ENCODE results near the gene HAO1.

Gene HAO1

GRCh38 chr20:7893014-7893730, 47.1 kb downstream of the HAO1 start:
- Histone ChIP-seq H3K9ac (ENCODE audit: low read depth, low read length) (no peak overlapping the region), H3K36me3 (ENCODE audit: control insufficient read depth, insufficient read depth, low read length) (no peaks in the 10 kb centered on the region), H3K4me1 (ENCODE audit: control insufficient read depth, insufficient read depth, low read length) (no peaks in the 10 kb centered on the region), H3K9me3 (ENCODE audit: control insufficient read depth, insufficient read depth, low read length) (no peaks in the 10 kb centered on the region), H3K4me3 (ENCODE audit: low read depth, low read length) (no peak overlapping the region), H3K27ac (ENCODE audit: low read depth, low read length) (no peak overlapping the region), H3K27me3 (ENCODE audit: control insufficient read depth, insufficient read depth, low read length) (no peaks in the 10 kb centered on the region)

- no peaks in the 10 kb centered on the region for H3K27me3 ChIP-seq (ENCODE audit: control insufficient read depth, insufficient read depth, low read length)
- H3K4me1 ChIP-seq (ENCODE audit: control insufficient read depth, insufficient read depth, low read length): no peaks in the 10 kb centered on the region
- H3K36me3 ChIP-seq (ENCODE audit: control insufficient read depth, insufficient read depth, low read length): no peaks in the 10 kb centered on the region
- no peaks in the 10 kb centered on the region for H3K9me3 ChIP-seq (ENCODE audit: control insufficient read depth, insufficient read depth, low read length)
- no peak overlapping the region for H3K4me3 ChIP-seq (ENCODE audit: low read depth, low read length)
- no peak overlapping the region for H3K27ac ChIP-seq (ENCODE audit: low read depth, low read length)
- H3K9ac ChIP-seq (ENCODE audit: low read depth, low read length): no peak overlapping the region
Observed at GRCh38 chr20:7891705-7892104, 48.6 kb downstream of the HAO1 start.

GRCh38 chr20:7889736-7890135, 50.5 kb downstream of the HAO1 start:
- Histone ChIP-seq H3K36me3 (ENCODE audit: control insufficient read depth, insufficient read depth, low read length) (no peaks in the 10 kb centered on the region), H3K4me1 (ENCODE audit: control insufficient read depth, insufficient read depth, low read length) (no peaks in the 10 kb centered on the region), H3K27ac (ENCODE audit: low read depth, low read length) (no peak overlapping the region), H3K9me3 (ENCODE audit: control insufficient read depth, insufficient read depth, low read length) (no peaks in the 10 kb centered on the region), H3K4me3 (ENCODE audit: low read depth, low read length) (no peak overlapping the region), H3K27me3 (ENCODE audit: control insufficient read depth, insufficient read depth, low read length) (no peaks in the 10 kb centered on the region), H3K9ac (ENCODE audit: low read depth, low read length) (no peak overlapping the region)

DNA sequence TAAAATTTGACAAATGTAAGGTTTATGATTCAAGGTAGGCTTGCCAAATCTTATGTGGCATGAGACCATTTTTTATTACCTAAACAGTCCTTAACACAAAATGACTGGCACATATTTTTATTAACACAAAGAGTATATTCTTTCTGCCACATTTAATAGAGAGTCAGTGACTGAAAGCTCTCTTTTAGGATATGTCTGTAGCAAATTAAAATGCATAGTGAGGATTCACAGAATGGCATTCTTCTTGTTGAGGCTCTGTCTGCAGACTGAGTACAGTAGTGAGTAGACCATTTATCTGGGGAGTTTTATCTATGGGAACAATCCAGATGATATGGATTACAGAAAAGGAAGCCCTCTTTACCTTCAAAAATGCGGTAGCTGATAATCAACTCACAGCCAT, 56.5 kb downstream of the HAO1 start:
- H3K27ac ChIP-seq (ENCODE audit: low read depth, low read length): no peak overlapping the region
- H3K27me3 ChIP-seq (ENCODE audit: control insufficient read depth, insufficient read depth, low read length): no peaks in the 10 kb centered on the region
- H3K4me1 ChIP-seq (ENCODE audit: control insufficient read depth, insufficient read depth, low read length): 0 out of 2 replicates have a peak, but pooled peaks cover 3% of the 10 kb centered on the region
- no peaks in the 10 kb centered on the region for H3K36me3 ChIP-seq (ENCODE audit: control insufficient read depth, insufficient read depth, low read length)
- H3K4me3 ChIP-seq (ENCODE audit: low read depth, low read length): no peak overlapping the region
- H3K9me3 ChIP-seq (ENCODE audit: control insufficient read depth, insufficient read depth, low read length): no peaks in the 10 kb centered on the region
- H3K9ac ChIP-seq (ENCODE audit: low read depth, low read length): no peak overlapping the region

- Histone ChIP-seq H3K36me3 (ENCODE audit: control insufficient read depth, insufficient read depth, low read length) (no peaks in the 10 kb centered on the region), H3K27ac (ENCODE audit: low read depth, low read length) (no peak overlapping the region), H3K4me1 (ENCODE audit: control insufficient read depth, insufficient read depth, low read length) (0 out of 2 replicates have a peak, but pooled peaks cover 3% of the 10 kb centered on the region), H3K9ac (ENCODE audit: low read depth, low read length) (no peak overlapping the region), H3K4me3 (ENCODE audit: low read depth, low read length) (no peak overlapping the region), H3K27me3 (ENCODE audit: control insufficient read depth, insufficient read depth, low read length) (no peaks in the 10 kb centered on the region), H3K9me3 (ENCODE audit: control insufficient read depth, insufficient read depth, low read length) (no peaks in the 10 kb centered on the region)
Observed at GRCh38 chr20:7883309-7883708, 56.9 kb downstream of the HAO1 start.

- no peak overlapping the region for H3K9ac ChIP-seq (ENCODE audit: low read depth, low read length)
- H3K9me3 ChIP-seq (ENCODE audit: control insufficient read depth, insufficient read depth, low read length): no peaks in the 10 kb centered on the region
- no peak overlapping the region for H3K4me3 ChIP-seq (ENCODE audit: low read depth, low read length)
- no peaks in the 10 kb centered on the region for H3K27me3 ChIP-seq (ENCODE audit: control insufficient read depth, insufficient read depth, low read length)
- H3K27ac ChIP-seq (ENCODE audit: low read depth, low read length): no peak overlapping the region
- no peaks in the 10 kb centered on the region for H3K36me3 ChIP-seq (ENCODE audit: control insufficient read depth, insufficient read depth, low read length)
- 0 out of 2 replicates have a peak, but pooled peaks cover 3% of the 10 kb centered on the region for H3K4me1 ChIP-seq (ENCODE audit: control insufficient read depth, insufficient read depth, low read length)
Observed at GRCh38 chr20:7882076-7882475, 58.2 kb downstream of the HAO1 start.

DNA sequence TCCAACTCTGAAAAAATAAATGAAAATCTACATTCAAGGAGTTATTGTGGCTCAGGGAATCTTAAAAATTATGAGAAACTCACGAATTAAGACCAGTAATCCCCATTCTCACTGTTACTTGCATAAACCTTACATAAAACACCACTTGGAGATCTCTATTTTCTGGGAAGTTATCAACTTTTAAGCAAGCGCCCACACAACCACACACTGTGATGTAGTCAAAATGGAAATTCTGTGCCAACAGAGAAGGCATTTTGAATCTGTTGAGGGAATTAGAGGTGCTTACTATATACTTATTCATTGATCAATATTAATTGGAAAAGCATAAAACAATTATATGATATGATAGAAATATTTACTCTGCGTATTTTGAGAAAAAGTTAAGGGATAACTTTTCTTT, 58.7 kb downstream of the HAO1 start:
- Histone ChIP-seq H3K4me1 (ENCODE audit: control insufficient read depth, insufficient read depth, low read length) (0 out of 2 replicates have a peak, but pooled peaks cover 3% of the 10 kb centered on the region), H3K9ac (ENCODE audit: low read depth, low read length) (no peak overlapping the region), H3K4me3 (ENCODE audit: low read depth, low read length) (no peak overlapping the region), H3K27me3 (ENCODE audit: control insufficient read depth, insufficient read depth, low read length) (no peaks in the 10 kb centered on the region), H3K36me3 (ENCODE audit: control insufficient read depth, insufficient read depth, low read length) (no peaks in the 10 kb centered on the region), H3K27ac (ENCODE audit: low read depth, low read length) (no peak overlapping the region), H3K9me3 (ENCODE audit: control insufficient read depth, insufficient read depth, low read length) (no peaks in the 10 kb centered on the region)

DNA sequence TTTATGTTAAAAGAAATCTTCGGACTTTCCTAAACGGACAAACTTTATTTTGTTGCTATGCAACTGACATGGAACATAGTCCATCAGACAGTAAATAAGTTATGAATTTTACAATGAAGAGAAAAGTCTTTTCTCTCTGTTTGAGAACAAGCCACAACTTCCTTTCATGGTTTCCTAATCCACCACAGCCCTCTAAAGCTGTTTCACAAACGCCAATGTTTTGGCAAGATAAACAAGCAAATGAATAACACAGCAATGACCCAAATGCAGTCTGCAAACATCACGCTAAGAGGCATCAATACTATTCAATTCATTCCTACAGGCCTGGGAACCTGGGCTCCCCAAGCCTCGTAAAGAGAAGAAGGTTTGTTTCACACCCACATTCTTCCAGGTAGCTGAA, 60.4 kb downstream of the HAO1 start:
- Histone ChIP-seq H3K4me3 (ENCODE audit: low read depth, low read length) (no peak overlapping the region), H3K27ac (ENCODE audit: low read depth, low read length) (no peak overlapping the region), H3K9me3 (ENCODE audit: control insufficient read depth, insufficient read depth, low read length) (no peaks in the 10 kb centered on the region), H3K9ac (ENCODE audit: low read depth, low read length) (no peak overlapping the region), H3K36me3 (ENCODE audit: control insufficient read depth, insufficient read depth, low read length) (no peaks in the 10 kb centered on the region), H3K27me3 (ENCODE audit: control insufficient read depth, insufficient read depth, low read length) (no peaks in the 10 kb centered on the region), H3K4me1 (ENCODE audit: control insufficient read depth, insufficient read depth, low read length) (0 out of 2 replicates have a peak, but pooled peaks cover 3% of the 10 kb centered on the region)

DNA sequence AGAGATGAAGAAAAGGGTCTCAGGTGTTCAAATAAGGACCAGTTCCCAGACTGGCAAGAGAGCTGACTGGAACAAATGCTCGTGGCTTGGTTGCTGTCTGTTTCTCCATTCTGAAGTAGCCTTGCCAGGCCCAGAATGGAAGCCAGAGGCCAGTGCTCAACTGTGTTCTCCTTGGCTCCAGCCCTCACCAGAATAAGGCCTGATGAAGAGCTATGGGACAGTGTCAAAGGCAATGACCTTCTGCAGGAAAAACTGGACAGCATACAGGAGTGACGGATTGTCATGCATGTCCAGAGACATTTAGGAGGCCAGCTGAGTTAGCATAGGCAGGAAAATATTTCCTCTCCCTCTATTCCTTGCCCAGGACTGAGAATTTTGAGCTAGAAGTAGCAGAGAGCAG, 72.2 kb downstream of the HAO1 start:
- Histone ChIP-seq H3K4me1 (ENCODE audit: control insufficient read depth, insufficient read depth, low read length) (no peaks in the 10 kb centered on the region), H3K4me3 (ENCODE audit: low read depth, low read length) (no peak overlapping the region)

DNA sequence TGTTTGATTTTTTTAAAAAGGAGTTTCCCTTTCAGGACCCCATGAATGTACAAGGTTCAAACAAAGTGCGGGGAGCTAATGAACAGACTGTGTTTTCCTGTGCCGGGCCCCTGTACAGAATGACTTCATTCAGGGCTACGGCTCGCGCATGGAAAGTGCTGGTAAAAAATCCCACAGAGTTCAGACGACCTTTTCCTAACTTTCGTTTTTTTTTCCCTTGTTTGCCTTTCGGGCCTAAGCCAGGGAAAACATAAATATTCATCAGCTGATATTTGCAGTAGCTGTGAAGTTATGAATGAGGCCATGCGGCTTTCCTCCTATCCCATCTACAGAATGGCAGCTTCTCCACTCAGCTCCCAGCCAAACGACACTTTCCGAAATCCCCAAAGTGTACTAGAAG, 74.0 kb downstream of the HAO1 start:
- no peaks in the 10 kb centered on the region for H3K36me3 ChIP-seq (ENCODE audit: control insufficient read depth, insufficient read depth, low read length)
- H3K4me3 ChIP-seq (ENCODE audit: low read depth, low read length): no peak overlapping the region
- no peaks in the 10 kb centered on the region for H3K9me3 ChIP-seq (ENCODE audit: control insufficient read depth, insufficient read depth, low read length)
- no peaks in the 10 kb centered on the region for H3K4me1 ChIP-seq (ENCODE audit: control insufficient read depth, insufficient read depth, low read length)
- no peak overlapping the region for H3K27ac ChIP-seq (ENCODE audit: low read depth, low read length)
- H3K27me3 ChIP-seq (ENCODE audit: control insufficient read depth, insufficient read depth, low read length): no peaks in the 10 kb centered on the region
- H3K9ac ChIP-seq (ENCODE audit: low read depth, low read length): no peak overlapping the region

More for the DNA sequence above, 72.2 kb downstream of the HAO1 start:
- Histone ChIP-seq H3K27ac (ENCODE audit: low read depth, low read length) (no peak overlapping the region), H3K9me3 (ENCODE audit: control insufficient read depth, insufficient read depth, low read length) (no peaks in the 10 kb centered on the region), H3K9ac (ENCODE audit: low read depth, low read length) (no peak overlapping the region), H3K27me3 (ENCODE audit: control insufficient read depth, insufficient read depth, low read length) (no peaks in the 10 kb centered on the region), H3K36me3 (ENCODE audit: control insufficient read depth, insufficient read depth, low read length) (no peaks in the 10 kb centered on the region)

- no peaks in the 10 kb centered on the region for H3K27me3 ChIP-seq (ENCODE audit: control insufficient read depth, insufficient read depth, low read length)
- no peak overlapping the region for H3K9ac ChIP-seq (ENCODE audit: low read depth, low read length)
- no peaks in the 10 kb centered on the region for H3K9me3 ChIP-seq (ENCODE audit: control insufficient read depth, insufficient read depth, low read length)
- no peak overlapping the region for H3K4me3 ChIP-seq (ENCODE audit: low read depth, low read length)
- H3K4me1 ChIP-seq (ENCODE audit: control insufficient read depth, insufficient read depth, low read length): no peaks in the 10 kb centered on the region
- no peak overlapping the region for H3K27ac ChIP-seq (ENCODE audit: low read depth, low read length)
- H3K36me3 ChIP-seq (ENCODE audit: control insufficient read depth, insufficient read depth, low read length): no peaks in the 10 kb centered on the region
Observed at GRCh38 chr20:7859356-7859802, 80.9 kb downstream of the HAO1 start.

All from HUES48 (cell line).